ENCODE measurements around the gene PEPD. TPM values are rescaled to one million over a fixed set of nuclear protein-coding genes. Genes with fewer than 3 reads are reported as not detected.

Gene PEPD
- polyA plus RNA-seq, 3 donors, result 61.5 to 218 (median 171) TPM

DNA sequence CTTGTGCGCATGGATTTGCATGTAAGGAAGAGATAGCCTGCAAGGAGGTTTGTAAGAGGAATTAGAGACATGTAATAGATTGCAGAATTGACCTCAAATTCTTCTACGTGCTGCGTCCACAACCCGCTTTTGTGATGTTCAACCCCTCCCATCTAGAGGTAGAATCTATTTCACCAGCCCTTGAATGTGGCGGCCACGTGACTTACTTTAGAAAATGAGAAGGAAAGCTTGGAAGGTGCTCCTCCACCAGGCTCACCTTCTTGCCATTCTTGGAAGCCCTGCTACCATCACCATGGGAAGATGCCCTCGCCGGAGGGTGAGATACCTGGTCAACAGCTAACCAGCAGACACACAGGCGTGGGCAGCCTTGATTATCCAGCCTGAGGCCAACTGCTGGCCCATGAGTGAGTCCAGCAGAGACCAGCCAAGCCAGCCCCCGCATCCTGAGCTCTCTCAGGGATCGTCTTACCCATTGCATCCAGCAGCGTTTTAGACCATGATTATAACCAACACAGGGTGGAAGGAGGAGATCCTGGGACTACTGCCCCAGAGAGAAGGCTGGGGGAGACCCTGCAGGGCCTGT lies 7.6 kb upstream of the PEPD start:
- H2AFZ ChIP-seq (ENCODE audit: insufficient read depth, low read depth, low read length, poor library complexity, severe bottlenecking), result no peak overlapping the region
- Mint-ChIP-seq H3K9me3 (no peaks in the 10 kb centered on the region), H3K36me3 (no peaks in the 10 kb centered on the region), H3K4me1 (no peaks in the 10 kb centered on the region), H3K27me3 (ENCODE audit: low read depth in 3 of 3) (peaks cover 13 to 24% (median 17%) of the 10 kb centered on the region in 3 donors), H3K27ac (no peak overlapping the region), H3K4me3 (no peak overlapping the region)
- no peaks in the 10 kb centered on the region for H4K20me1 ChIP-seq (ENCODE audit: insufficient read depth, low read length)
- no peak overlapping the region for H3K9ac ChIP-seq (ENCODE audit: insufficient read depth, low read length, poor library complexity, severe bottlenecking)
- intact Hi-C loops (cut with micrococcal nuclease), result no loop called here
- H3K4me1 ChIP-seq (ENCODE audit: control insufficient read depth in 1 of 2, insufficient read depth in 2 of 2, low read length in 2 of 2), result no peaks in the 10 kb centered on the region
- no peak overlapping the region for H3K27ac ChIP-seq (ENCODE audit: low read depth in 1 of 2, low read length in 2 of 2)
- no peaks in the 10 kb centered on the region for H3K27me3 ChIP-seq (ENCODE audit: control insufficient read depth in 2 of 2, insufficient read depth in 2 of 2, low read length in 2 of 2)
- H3K79me2 ChIP-seq (ENCODE audit: insufficient read depth, low read length), result no peaks in the 10 kb centered on the region
- no peak overlapping the region for H3K4me2 ChIP-seq (replicated peaks; ENCODE audit: extremely low read depth, low read length, poor library complexity, severe bottlenecking)
- DNase-seq, result no peak
- no peak overlapping the region for H3K4me3 ChIP-seq (replicated peaks in 1 of 3; ENCODE audit: low read depth in 2 of 3, low read length in 3 of 3)
- H3K9me3 ChIP-seq (replicated peaks in 1 of 2; ENCODE audit: control insufficient read depth in 1 of 2, insufficient read depth in 1 of 2, low read length in 2 of 2), result no peaks in the 10 kb centered on the region
- TF ChIP-seq, protein P1, sequence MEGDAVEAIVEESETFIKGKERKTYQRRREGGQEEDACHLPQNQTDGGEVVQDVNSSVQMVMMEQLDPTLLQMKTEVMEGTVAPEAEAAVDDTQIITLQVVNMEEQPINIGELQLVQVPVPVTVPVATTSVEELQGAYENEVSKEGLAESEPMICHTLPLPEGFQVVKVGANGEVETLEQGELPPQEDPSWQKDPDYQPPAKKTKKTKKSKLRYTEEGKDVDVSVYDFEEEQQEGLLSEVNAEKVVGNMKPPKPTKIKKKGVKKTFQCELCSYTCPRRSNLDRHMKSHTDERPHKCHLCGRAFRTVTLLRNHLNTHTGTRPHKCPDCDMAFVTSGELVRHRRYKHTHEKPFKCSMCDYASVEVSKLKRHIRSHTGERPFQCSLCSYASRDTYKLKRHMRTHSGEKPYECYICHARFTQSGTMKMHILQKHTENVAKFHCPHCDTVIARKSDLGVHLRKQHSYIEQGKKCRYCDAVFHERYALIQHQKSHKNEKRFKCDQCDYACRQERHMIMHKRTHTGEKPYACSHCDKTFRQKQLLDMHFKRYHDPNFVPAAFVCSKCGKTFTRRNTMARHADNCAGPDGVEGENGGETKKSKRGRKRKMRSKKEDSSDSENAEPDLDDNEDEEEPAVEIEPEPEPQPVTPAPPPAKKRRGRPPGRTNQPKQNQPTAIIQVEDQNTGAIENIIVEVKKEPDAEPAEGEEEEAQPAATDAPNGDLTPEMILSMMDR (IDR thresholded peaks at IDR 0.05), result no peak
- WGBS (ENCODE audit: insufficient coverage), result 69% methylated on average over 5 of the region's 12 CpGs
- H3K36me3 ChIP-seq (replicated peaks in 1 of 2; ENCODE audit: control insufficient read depth in 1 of 2, insufficient read depth in 2 of 2, low read length in 2 of 2), result no peaks in the 10 kb centered on the region

DNA sequence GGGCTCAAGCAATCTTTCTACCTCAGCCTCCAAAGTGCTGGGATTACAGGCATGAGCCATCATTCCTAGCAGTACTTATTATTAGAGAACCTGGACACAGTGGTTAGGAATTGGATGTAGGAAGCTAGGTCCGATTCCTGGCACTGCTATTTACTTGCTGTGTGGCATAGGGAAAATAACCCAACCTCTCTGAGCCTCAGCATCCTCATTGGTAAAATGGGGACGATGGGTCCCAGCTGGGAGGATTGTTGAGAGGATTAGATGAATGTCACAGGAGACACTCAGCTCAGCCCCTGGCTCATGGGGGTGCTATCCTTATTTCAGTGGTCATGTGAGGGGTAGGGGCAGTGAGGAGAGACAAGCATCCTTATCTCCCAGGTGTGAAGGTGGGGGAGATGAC lies 6.8 kb upstream of the PEPD start:
- DNase-seq, result no peak
- Histone ChIP-seq H3K36me3 (replicated peaks in 1 of 2; ENCODE audit: control insufficient read depth in 1 of 2, insufficient read depth in 2 of 2, low read length in 2 of 2) (no peaks in the 10 kb centered on the region), H3K4me2 (replicated peaks; ENCODE audit: extremely low read depth, low read length, poor library complexity, severe bottlenecking) (no peak overlapping the region), H3K9ac (ENCODE audit: insufficient read depth, low read length, poor library complexity, severe bottlenecking) (no peak overlapping the region), H3K4me1 (ENCODE audit: control insufficient read depth in 1 of 2, insufficient read depth in 2 of 2, low read length in 2 of 2) (no peaks in the 10 kb centered on the region), H3K27ac (ENCODE audit: low read depth in 1 of 2, low read length in 2 of 2) (no peak overlapping the region), H4K20me1 (ENCODE audit: insufficient read depth, low read length) (no peaks in the 10 kb centered on the region), H2AFZ (ENCODE audit: insufficient read depth, low read depth, low read length, poor library complexity, severe bottlenecking) (no peak overlapping the region), H3K9me3 (replicated peaks in 1 of 2; ENCODE audit: control insufficient read depth in 1 of 2, insufficient read depth in 1 of 2, low read length in 2 of 2) (no peaks in the 10 kb centered on the region), H3K79me2 (ENCODE audit: insufficient read depth, low read length) (no peaks in the 10 kb centered on the region), H3K4me3 (replicated peaks in 1 of 3; ENCODE audit: low read depth in 2 of 3, low read length in 3 of 3) (no peak overlapping the region), H3K27me3 (ENCODE audit: control insufficient read depth in 2 of 2, insufficient read depth in 2 of 2, low read length in 2 of 2) (no peaks in the 10 kb centered on the region)
- Mint-ChIP-seq H3K27me3 (ENCODE audit: low read depth in 3 of 3) (peaks cover 12 to 23% (median 15%) of the 10 kb centered on the region in 3 donors), H3K4me3 (no peak overlapping the region), H3K36me3 (no peaks in the 10 kb centered on the region), H3K27ac (no peak overlapping the region), H3K9me3 (no peaks in the 10 kb centered on the region), H3K4me1 (no peaks in the 10 kb centered on the region)
- no CpG with 5 or more reads among the region's 2 CpGs for WGBS (ENCODE audit: insufficient coverage)
- intact Hi-C loops (cut with micrococcal nuclease), result no loop called here
- TF ChIP-seq, protein P1 (IDR thresholded peaks at IDR 0.05), result no peak
